Loucy (cell line): Measurements from ENCODE around the gene TSEN2.

Experiments
- H2AFZ ChIP-seq: fragments of 200-600 bp; sonication (generic); 2 replicates; pipeline ENCODE4 v1.6.0; 2016; ENCODE audit warnings: antibody characterized with exemption, mild to moderate bottlenecking, low read length, moderate library complexity
- H3F3A ChIP-seq: fragments of 200-600 bp; 2 replicates; pipeline ENCODE4 v1.6.0; 2016; ENCODE audit warnings: antibody characterized with exemption, low read depth, mild to moderate bottlenecking
- H3K27me3 ChIP-seq: fragments of 200-600 bp; sonication (generic); 2 replicates; pipeline ENCODE4 v1.6.1; 2014; ENCODE audit warnings: low read length, mild to moderate bottlenecking; ENCODE audit not compliant: insufficient read depth, poor library complexity, severe bottlenecking
- H3K36me3 ChIP-seq: fragments of 200-600 bp; sonication (generic); 2 replicates; pipeline ENCODE4 v1.6.1; 2016; ENCODE audit warnings: low read length; ENCODE audit not compliant: insufficient read depth
- H3K4me1 ChIP-seq: fragments of 200-600 bp; sonication (generic); 2 replicates; pipeline ENCODE4 v1.5.1; 2014; ENCODE audit warnings: low read length, mild to moderate bottlenecking; ENCODE audit not compliant: insufficient read depth, poor library complexity, severe bottlenecking
- H3K4me2 ChIP-seq: fragments of 200-600 bp; sonication (generic); 2 replicates; pipeline ENCODE4 v1.6.0; 2014; ENCODE audit warnings: antibody characterized with exemption, low read length, low read depth, mild to moderate bottlenecking; ENCODE audit not compliant: poor library complexity, severe bottlenecking
- H3K4me3 ChIP-seq: fragments of 200-600 bp; sonication (generic); 2 replicates; pipeline ENCODE4 v1.5.1; 2014; ENCODE audit warnings: low read length, mild to moderate bottlenecking, mixed read lengths; ENCODE audit not compliant: poor library complexity, severe bottlenecking
- H3K79me2 ChIP-seq: fragments of 200-600 bp; sonication (generic); 2 replicates; pipeline ENCODE4 v1.6.1; 2014; ENCODE audit warnings: low read length; ENCODE audit not compliant: insufficient read depth
- H3K9ac ChIP-seq: fragments of 200-600 bp; sonication (generic); 2 replicates; pipeline ENCODE4 v1.6.0; 2014; ENCODE audit warnings: mild to moderate bottlenecking, low read depth, low read length, moderate library complexity; ENCODE audit not compliant: poor library complexity, severe bottlenecking
- H3K9me2 ChIP-seq: fragments of 200-600 bp; sonication (generic); replicated peaks from 2 replicates; pipeline ENCODE4 v1.6.1; 2016; ENCODE audit warnings: low read depth, low read length, mixed read lengths
- H3K9me3 ChIP-seq: fragments of 200-600 bp; sonication (generic); 2 replicates; pipeline ENCODE4 v1.6.1; 2014; ENCODE audit warnings: mild to moderate bottlenecking, antibody characterized with exemption, low read length, low read depth; ENCODE audit not compliant: insufficient read depth
- H4K20me1 ChIP-seq: fragments of 200-600 bp; sonication (generic); 2 replicates; pipeline ENCODE4 v1.6.0; 2014; ENCODE audit warnings: antibody characterized with exemption, low read length, mild to moderate bottlenecking; ENCODE audit not compliant: insufficient read depth, poor library complexity, severe bottlenecking
- CTCF ChIP-seq: fragments of 200-600 bp; sonication (generic); conservative IDR thresholded peaks from 2 replicates; pipeline ENCODE4 v1.5.1; 2014; ENCODE audit warnings: mild to moderate bottlenecking, antibody characterized with exemption, low read length
- EZH2phosphoT487 ChIP-seq: fragments of 200-600 bp; IDR thresholded peaks from 2 replicates; pipeline ENCODE4 v1.6.1; 2018; ENCODE audit warnings: antibody characterized with exemption, mild to moderate bottlenecking, moderate library complexity, borderline replicate concordance

The TSEN2 gene

GRCh38 chr3:12518261-12519028, 34.2 kb downstream of the TSEN2 start:
- H3K79me2 ChIP-seq, result no peaks in the 10 kb centered on the region
- no peak overlapping the region for H2AFZ ChIP-seq
- no peaks in the 10 kb centered on the region for H3K36me3 ChIP-seq
- H3K27me3 ChIP-seq, result no peaks in the 10 kb centered on the region
- no peaks in the 10 kb centered on the region for H3K4me1 ChIP-seq
- no peak overlapping the region for H3K9ac ChIP-seq
- no peaks in the 10 kb centered on the region for H3F3A ChIP-seq
- no peak for TF ChIP-seq EZH2phosphoT487
- TF ChIP-seq CTCF, result no peak
- no peaks in the 10 kb centered on the region for H4K20me1 ChIP-seq
- no peak overlapping the region for H3K4me3 ChIP-seq
- no peaks in the 10 kb centered on the region for H3K9me2 ChIP-seq
- H3K4me2 ChIP-seq, result no peak overlapping the region
- H3K9me3 ChIP-seq, result no peaks in the 10 kb centered on the region

- Histone ChIP-seq H3K9ac (no peak overlapping the region), H3K4me2 (no peak overlapping the region), H3K4me1 (no peaks in the 10 kb centered on the region), H3K36me3 (no peaks in the 10 kb centered on the region), H3K27me3 (no peaks in the 10 kb centered on the region), H2AFZ (no peak overlapping the region), H4K20me1 (no peaks in the 10 kb centered on the region), H3K79me2 (no peaks in the 10 kb centered on the region), H3F3A (no peaks in the 10 kb centered on the region), H3K9me2 (no peaks in the 10 kb centered on the region), H3K9me3 (no peaks in the 10 kb centered on the region), H3K4me3 (no peak overlapping the region)
- TF ChIP-seq CTCF (no peak), EZH2phosphoT487 (no peak)
Observed at GRCh38 chr3:12521010-12521409, 36.7 kb downstream of the TSEN2 start.

- Histone ChIP-seq H4K20me1 (no peaks in the 10 kb centered on the region), H3K27me3 (no peaks in the 10 kb centered on the region), H3K4me2 (no peak overlapping the region), H3K36me3 (no peaks in the 10 kb centered on the region), H3K9ac (no peak overlapping the region), H3K9me3 (no peaks in the 10 kb centered on the region), H3K79me2 (no peaks in the 10 kb centered on the region), H2AFZ (no peak overlapping the region), H3K4me3 (no peak overlapping the region), H3F3A (no peaks in the 10 kb centered on the region), H3K9me2 (no peaks in the 10 kb centered on the region), H3K4me1 (no peaks in the 10 kb centered on the region)
- TF ChIP-seq EZH2phosphoT487 (no peak), CTCF (no peak)
Observed at GRCh38 chr3:12522721-12523120, 38.4 kb downstream of the TSEN2 start.
